ENCODE measurements around the gene TEX14.

DNA sequence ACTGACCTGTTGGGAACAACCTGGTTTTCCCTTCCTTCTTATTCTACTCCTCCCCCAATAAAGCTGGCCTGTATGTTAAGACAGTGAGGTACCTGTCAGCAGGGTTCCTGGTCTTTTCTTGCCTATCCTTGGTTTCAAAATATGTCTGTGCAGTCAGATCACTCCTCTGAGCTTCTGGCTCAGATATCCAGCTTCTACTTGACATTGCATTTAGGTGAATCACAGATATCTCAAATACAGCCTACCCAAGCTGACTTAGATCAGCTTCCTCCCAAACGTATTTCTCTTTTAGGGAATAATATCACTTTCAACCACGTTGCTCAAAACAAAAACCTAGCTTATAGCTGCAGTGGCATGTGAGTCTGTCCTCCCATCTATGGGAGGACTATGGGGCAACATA lies 48.7 kb downstream of the TEX14 start:
- TF ChIP-seq, protein P1, sequence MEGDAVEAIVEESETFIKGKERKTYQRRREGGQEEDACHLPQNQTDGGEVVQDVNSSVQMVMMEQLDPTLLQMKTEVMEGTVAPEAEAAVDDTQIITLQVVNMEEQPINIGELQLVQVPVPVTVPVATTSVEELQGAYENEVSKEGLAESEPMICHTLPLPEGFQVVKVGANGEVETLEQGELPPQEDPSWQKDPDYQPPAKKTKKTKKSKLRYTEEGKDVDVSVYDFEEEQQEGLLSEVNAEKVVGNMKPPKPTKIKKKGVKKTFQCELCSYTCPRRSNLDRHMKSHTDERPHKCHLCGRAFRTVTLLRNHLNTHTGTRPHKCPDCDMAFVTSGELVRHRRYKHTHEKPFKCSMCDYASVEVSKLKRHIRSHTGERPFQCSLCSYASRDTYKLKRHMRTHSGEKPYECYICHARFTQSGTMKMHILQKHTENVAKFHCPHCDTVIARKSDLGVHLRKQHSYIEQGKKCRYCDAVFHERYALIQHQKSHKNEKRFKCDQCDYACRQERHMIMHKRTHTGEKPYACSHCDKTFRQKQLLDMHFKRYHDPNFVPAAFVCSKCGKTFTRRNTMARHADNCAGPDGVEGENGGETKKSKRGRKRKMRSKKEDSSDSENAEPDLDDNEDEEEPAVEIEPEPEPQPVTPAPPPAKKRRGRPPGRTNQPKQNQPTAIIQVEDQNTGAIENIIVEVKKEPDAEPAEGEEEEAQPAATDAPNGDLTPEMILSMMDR (IDR thresholded peaks at IDR 0.05), result no peak
- TF ChIP-seq POLR2A (IDR thresholded peaks at IDR 0.05), result no peak

Measured in heart left ventricle (tissue), 13 donors.